Midbrain (tissue), 1 donor: ENCODE measurements around the gene RIC8A.

Experiments
- DNase-seq: peaks from one replicate; lab custom pipeline; 2025; lab: John Stamatoyannopoulos, UW

RIC8A gene

GRCh38 chr11:204587-205109, 2.9 kb upstream of the RIC8A start:
- no peak for DNase-seq

DNA sequence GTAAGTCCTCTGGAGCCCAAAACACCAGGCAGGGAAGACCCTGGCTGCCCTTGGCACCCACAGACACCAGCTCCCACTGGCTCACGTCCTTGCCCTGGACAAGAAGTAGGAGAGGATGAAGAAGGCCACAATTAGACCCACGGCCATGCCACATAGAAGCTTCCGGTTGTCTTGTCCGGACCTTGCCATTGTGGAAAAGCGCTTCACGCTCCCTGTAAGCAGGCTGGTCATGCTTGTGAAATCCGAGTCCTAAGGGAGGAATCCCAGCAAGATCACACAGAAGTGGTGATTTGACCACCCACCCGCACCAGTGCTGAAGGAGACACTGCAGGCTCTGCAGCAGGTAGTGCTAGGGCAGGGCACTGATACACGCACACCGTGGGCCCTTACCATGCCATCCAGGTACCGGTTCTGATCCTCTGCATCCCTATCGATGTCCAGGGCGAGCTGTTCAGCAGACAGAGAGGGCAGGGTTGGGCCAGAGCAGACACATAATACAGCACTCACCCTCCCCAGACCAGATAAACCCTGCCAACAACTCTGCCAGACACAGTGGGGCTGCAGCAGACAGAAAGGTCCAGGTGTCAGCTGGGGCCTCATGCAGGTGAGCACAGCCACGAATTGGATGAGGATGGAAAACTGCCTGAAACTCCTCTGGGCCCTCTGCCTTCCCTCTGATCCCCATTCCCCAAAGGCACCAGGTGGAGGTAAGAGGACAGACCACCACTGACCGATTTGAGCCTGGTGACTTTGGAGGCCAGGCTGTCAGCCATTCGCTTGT, 2.1 kb upstream of the RIC8A start:
- no peak for DNase-seq

DNA sequence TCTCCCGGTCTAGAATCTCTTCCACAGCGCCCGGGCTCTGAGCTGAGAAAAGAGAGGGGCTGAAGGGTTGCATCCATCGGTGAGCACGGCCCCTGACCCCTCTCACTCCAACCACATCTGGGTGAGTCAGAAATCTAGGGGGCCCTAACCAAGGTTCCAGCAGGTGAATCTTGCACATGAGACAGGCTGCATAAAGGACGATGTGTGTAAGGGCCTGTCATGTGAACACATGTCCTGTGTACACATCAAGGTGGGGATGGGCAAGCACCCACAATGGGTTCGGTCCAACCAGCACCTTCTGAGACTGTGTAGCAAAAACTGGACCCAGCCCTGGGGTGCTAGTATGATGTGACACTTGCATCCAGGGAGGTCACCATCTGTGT, 1.5 kb upstream of the RIC8A start:
- DNase-seq: no peak

- DNase-seq: no peak
These were observed 841 bp upstream of the RIC8A start for GRCh38 chr11:206526-207207.

DNA sequence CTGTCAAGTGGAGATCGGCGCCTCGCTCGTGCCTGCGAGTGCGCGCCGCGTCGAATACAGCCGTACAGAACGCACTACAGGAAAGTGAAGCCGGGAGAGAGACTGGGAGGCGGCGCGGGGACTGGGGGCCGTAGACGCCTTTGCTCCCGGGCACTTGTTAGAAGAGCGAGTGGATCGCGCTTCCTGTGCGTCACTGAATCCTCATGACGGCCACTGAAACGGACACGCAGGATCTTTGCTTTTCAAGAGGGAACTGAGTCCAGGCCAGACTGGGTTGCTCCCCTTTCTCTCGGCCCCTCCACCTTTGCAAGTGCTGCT, 314 bp downstream of the RIC8A start:
- DNase-seq: no peak

DNA sequence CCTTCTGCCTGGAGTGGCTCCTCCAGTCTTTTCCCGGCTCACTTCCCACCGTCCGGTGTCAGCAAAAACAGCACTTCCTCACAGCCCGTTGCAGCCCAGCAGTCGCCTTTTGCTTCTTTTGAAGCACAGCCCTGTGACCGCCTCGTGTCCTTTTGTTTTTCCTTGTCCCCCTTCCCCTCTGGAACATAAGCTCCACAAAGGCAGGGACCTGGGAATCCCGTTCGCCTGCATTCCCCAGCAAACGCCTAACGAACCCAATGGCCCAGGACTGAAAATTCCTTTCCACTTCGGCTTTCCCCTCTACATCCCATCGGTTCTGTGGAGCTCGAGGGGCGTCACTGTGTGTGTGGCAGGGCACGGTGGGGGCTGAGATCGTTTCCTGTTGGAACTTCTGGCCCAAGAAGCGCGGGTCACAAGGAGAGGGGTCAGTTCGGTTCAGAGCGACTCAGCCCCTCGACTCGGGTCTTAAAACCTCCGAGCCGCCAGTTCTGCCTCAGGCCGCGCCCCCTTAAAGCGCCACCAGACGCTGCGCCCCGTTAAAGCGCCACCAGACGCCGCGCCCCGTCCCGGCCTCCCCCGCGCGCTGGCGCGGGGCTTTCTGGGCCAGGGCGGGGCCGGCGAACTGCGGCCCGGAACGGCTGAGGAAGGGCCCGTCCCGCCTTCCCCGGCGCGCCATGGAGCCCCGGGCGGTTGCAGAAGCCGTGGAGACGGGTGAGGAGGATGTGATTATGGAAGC, 841 bp downstream of the RIC8A start:
- peak; percentile 76 for DNase-seq

DNA sequence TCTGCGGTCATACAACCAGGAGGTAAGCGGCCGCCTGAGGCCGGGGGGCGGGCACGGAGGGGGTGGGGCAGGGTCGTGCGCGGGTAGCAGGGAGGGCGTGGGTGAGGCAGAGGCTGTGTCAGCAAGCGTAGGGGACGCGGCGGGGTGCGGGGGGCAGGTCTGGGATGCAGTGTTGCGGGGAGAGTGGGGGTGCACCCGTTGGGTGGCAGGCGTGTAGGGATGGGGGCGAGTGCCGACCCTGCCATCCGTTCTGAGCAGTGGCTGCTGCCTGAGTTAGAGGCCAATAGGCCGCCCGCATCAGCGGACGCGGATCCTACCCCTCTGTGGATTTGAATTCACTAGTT, 1.4 kb downstream of the RIC8A start:
- DNase-seq: no peak

GRCh38 chr11:209275-210121, 2.0 kb downstream of the RIC8A start:
- no peak for DNase-seq

DNA sequence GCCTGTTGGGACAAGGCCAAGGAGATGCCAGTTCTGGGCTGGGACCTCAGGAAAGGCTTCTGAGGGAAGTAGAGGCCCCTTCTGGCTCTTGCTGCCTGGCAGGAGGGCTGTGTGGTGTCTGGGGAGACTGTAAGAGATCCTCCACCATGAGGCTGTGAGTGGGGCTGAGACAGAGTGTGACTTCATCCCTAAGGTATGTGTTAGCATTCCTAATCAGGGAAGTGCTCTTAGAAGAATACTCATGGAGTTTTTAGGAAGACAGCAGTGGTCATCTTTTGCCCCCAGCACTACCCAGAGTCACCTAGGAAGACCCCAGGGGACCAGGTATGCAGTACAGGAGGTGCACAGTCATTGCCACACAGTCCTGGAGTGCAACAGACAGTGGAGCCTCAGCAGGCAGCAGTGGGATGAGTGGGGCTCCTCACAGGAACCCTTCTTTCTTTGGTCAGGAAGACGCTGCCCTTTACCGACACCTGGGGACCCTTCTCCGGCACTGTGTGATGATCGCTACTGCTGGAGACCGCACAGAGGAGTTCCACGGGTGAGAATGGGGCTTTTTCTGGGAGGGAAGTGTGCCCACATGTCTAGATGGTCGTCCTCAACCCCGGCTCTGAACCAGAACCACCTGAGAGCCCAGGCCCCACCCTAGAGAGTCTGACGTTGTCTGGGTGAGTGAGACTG, 2.8 kb downstream of the RIC8A start:
- no peak for DNase-seq

DNA sequence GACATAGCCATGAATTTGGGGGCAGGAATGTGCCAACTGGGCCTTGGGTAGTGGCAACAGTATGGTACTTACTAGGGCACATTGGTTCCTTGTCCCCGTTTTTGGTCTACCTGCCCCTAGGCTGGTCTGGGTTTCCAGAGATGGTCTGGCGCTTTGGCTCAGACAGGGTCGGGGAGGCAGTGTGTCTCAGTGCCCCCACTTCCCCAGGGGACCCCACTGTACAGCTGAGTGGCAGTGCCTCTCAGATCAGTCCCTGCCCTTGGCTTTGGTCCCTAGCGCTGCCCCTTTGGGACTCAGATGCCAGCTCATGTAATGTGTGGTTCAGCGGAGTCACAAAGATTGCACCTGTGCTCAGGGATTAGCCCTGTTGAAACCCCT, 3.3 kb downstream of the RIC8A start:
- DNase-seq: no peak

GRCh38 chr11:211295-211694, 3.8 kb downstream of the RIC8A start:
- no peak for DNase-seq

GRCh38 chr11:211741-212140, 4.2 kb downstream of the RIC8A start:
- no peak for DNase-seq

GRCh38 chr11:212150-213100, 4.9 kb downstream of the RIC8A start:
- DNase-seq: no peak

DNA sequence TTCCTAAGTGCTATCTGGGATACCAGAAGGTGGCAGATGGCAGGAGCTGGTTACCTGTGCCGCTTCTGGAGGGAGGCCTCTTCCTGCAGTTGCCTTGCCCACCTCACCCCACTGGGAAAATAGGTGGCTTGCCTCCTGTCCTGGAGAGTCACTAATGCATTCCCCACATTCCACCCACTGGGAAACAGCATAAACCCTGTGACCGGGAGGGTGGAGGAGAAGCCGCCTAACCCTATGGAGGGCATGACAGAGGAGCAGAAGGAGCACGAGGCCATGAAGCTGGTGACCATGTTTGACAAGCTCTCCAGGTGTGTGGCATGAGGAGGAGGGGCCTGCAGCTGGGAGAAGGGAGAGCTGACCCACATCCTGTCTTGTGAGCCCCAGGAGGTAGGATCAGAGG, 5.6 kb downstream of the RIC8A start:
- DNase-seq: no peak

DNA sequence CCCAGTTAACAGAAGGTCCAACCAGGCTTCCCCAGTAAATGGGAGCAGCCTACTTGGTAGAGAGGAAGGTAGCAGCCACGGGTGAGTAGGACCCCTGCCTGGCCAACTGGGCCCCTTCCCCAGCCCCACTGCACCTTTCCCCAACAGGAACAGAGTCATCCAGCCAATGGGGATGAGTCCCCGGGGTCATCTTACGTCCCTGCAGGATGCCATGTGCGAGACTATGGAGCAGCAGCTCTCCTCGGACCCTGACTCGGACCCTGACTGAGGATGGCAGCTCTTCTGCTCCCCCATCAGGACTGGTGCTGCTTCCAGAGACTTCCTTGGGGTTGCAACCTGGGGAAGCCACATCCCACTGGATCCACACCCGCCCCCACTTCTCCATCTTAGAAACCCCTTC, 6.6 kb downstream of the RIC8A start:
- DNase-seq: no peak

GRCh38 chr11:215581-216037, 8.1 kb downstream of the RIC8A start:
- no peak for DNase-seq

DNA sequence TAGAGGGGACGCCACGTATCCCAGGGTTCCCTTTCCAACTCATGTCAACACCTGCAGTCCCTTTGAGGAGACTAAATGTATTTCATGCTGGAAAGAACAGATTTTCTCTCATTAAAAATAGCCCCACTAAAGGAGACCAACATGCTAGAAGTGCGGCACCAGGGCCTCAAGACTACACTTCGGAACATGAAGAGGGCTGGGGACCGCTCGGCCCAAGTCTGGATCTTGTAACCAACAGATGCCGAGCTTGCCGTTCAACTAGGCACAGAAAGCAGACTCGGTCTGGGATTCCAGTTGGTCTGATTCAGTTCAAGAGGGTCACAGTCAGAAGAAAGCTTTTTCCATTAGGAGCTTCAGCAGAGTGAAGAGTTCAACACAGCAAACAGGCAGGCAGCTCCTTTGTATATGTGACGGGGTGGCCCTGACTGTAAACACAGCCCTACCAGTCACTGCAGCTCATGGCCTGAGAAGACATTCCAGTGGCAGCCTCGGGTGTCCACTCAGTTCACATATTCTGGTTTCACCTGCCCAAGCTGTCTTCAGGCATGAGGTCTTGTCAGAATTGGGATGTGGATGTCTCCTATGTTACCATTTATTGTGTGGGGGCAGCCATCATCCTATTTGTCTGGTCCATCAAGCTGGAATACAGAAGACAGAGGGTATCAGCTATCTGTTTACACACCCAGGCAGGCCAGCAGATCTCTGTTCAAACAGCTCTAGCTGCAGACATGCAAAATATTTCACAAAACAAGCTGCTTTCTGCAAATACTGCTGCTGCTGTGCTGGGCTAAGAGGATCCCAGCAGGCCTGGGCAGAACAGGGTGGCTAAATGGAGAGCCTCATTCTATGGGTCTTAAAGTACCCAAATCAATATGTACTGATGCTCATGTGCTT, 8.8 kb downstream of the RIC8A start:
- DNase-seq: no peak

DNA sequence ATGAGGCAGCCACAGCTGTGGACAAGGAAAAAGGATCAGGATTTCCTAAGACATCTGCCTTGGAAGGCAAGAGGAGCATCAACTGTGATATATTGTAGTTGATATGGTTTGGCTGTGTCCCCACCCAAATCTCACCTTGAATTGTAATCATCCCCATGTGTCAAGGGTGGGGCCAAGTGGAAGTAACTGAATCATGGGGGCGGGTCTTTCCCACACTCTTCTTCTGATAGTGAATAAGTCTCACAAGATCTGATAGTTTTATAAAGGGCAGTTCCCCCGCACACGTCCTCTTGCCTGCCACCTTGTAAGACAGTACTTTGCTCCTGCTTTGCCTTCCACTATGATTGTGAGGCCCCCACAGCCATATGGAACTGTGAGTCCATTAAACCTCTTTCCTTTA, 10.2 kb downstream of the RIC8A start:
- no peak for DNase-seq
